ENCODE results near the gene PGRMC2. TPM values are rescaled to one million over a fixed set of nuclear protein-coding genes. Genes with fewer than 3 reads are reported as not detected.

PGRMC2 gene
- total RNA-seq, 1 experiment from 2014 or later, result 77.6 TPM

DNA sequence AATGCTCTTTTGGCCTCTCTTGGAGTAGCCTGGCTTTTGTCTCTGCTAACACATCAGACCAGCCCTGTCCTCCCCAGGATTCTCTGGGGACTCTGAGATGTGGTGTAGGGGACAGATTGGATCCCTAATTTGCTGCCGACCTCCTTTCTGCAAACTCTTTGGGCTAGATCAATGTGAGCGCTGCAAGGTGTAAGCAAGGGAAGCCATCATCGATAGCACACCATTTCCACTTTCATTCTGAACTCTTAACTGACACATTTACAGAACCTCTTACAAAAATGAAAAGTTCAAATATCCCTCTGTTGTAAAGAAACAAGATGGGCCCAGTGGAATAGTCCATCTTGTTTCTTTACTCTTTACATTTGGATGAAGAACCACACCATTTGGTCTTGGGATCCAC lies 46.6 kb downstream of the PGRMC2 start:
- Histone ChIP-seq H3K27me3 (ENCODE audit: insufficient read depth, low read length) (no peaks in the 10 kb centered on the region), H3K4me1 (ENCODE audit: insufficient read depth, low read length) (no peaks in the 10 kb centered on the region), H3K9me3 (ENCODE audit: control insufficient read depth, low read depth, low read length) (no peaks in the 10 kb centered on the region), H3T11ph (ENCODE audit: low read length) (no peak overlapping the region), H4K5ac (ENCODE audit: insufficient read length, low read depth, low read length) (no peak overlapping the region), H2BK120ac (ENCODE audit: low read depth, low read length, poor library complexity, severe bottlenecking) (no peak overlapping the region), H3K14ac (ENCODE audit: insufficient read depth, low read length) (no peak overlapping the region), H3K56ac (ENCODE audit: insufficient read length, low read depth, low read length) (no peak overlapping the region), H3K9ac (ENCODE audit: extremely low read depth, insufficient read length, low read length) (no peak overlapping the region), H2BK20ac (ENCODE audit: low read depth, low read length, poor library complexity, severe bottlenecking) (no peak overlapping the region), H4K91ac (ENCODE audit: insufficient read length, low read depth, low read length) (no peak overlapping the region), H3K79me1 (ENCODE audit: insufficient read depth, low read depth, low read length, poor library complexity, severe bottlenecking) (no peaks in the 10 kb centered on the region), H2AFZ (ENCODE audit: low read length) (no peak overlapping the region), H3K23ac (ENCODE audit: insufficient read length, low read depth, low read length) (no peak overlapping the region), H4K20me1 (ENCODE audit: control insufficient read depth, insufficient read depth, insufficient read length) (no peaks in the 10 kb centered on the region), H4K8ac (replicated peaks; ENCODE audit: insufficient read length, low read depth, low read length) (no peak overlapping the region), H2BK15ac (ENCODE audit: low read depth, low read length) (no peak overlapping the region), H2BK12ac (ENCODE audit: insufficient read length, low read depth, low read length) (no peak overlapping the region), H3K18ac (ENCODE audit: insufficient read length, low read depth, low read length) (no peak overlapping the region), H3K4me2 (ENCODE audit: insufficient read depth, insufficient read length, low read length) (no peak overlapping the region), H3K79me2 (ENCODE audit: insufficient read depth, low read length) (no peaks in the 10 kb centered on the region), H3K4ac (ENCODE audit: low read depth, low read length) (no peak overlapping the region), H2BK5ac (ENCODE audit: insufficient read length, low read length) (no peak overlapping the region), H2AK5ac (ENCODE audit: insufficient read length, low read length) (no peak overlapping the region), H3K23me2 (ENCODE audit: insufficient read length, low read depth, low read length, poor library complexity, severe bottlenecking) (no peaks in the 10 kb centered on the region), H3K27ac (ENCODE audit: insufficient read length, low read depth, low read length) (no peak overlapping the region)
- Mint-ChIP-seq H3K4me3 (no peak overlapping the region), H3K4me1 (no peaks in the 10 kb centered on the region), H3K36me3 (ENCODE audit: insufficient read depth in 1 of 3, low read depth in 3 of 3) (peaks cover 3 to 11% (median 9%) of the 10 kb centered on the region in 3 experiments), H3K27me3 (ENCODE audit: low read depth) (no peaks in the 10 kb centered on the region; the same call in 1 of the 2 replicates), H3K9me3 (peaks cover 10 to 31% of the 10 kb centered on the region in 2 experiments), H3K27ac (no peak overlapping the region)
- no CpG with 5 or more reads among the region's 3 CpGs for WGBS (ENCODE audit: extremely low coverage, insufficient read length, low lambda C conversion rate)
- no peak for DNase-seq
- TF ChIP-seq, protein P1, sequence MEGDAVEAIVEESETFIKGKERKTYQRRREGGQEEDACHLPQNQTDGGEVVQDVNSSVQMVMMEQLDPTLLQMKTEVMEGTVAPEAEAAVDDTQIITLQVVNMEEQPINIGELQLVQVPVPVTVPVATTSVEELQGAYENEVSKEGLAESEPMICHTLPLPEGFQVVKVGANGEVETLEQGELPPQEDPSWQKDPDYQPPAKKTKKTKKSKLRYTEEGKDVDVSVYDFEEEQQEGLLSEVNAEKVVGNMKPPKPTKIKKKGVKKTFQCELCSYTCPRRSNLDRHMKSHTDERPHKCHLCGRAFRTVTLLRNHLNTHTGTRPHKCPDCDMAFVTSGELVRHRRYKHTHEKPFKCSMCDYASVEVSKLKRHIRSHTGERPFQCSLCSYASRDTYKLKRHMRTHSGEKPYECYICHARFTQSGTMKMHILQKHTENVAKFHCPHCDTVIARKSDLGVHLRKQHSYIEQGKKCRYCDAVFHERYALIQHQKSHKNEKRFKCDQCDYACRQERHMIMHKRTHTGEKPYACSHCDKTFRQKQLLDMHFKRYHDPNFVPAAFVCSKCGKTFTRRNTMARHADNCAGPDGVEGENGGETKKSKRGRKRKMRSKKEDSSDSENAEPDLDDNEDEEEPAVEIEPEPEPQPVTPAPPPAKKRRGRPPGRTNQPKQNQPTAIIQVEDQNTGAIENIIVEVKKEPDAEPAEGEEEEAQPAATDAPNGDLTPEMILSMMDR (conservative IDR thresholded peaks at IDR 0.05), result no peak
